Tibial nerve (tissue), 4 donors: Measurements from ENCODE around the gene DOCK9. TPM values are rescaled to one million over a fixed set of nuclear protein-coding genes. Genes with fewer than 3 reads are reported as not detected.

ENCODE experiments used
- DNase-seq, 2 donors: peaks; one replicate each; pipeline ENCODE4 v3.0.0-alpha.2; 2019; ENCODE audit warnings: low spot score in 2 of 2
- H3K27ac ChIP-seq, 4 donors: fragments of 200-600 bp; sonication (generic) in 3 of 4; one replicate each; pipeline ENCODE4 v1.5.1; 2017 to 2019; ENCODE audit warnings: mild to moderate bottlenecking in 1 of 4
- H3K27me3 ChIP-seq, 2 donors: fragments of 200-600 bp; sonication (generic) in 1 of 2; one replicate each; pipeline versions ENCODE4 v1.5.1 to v1.6.0; 2017 to 2019
- H3K36me3 ChIP-seq, 3 donors: fragments of 200-600 bp; sonication (generic); one replicate each; pipeline ENCODE4 v1.5.1; 2018 to 2019
- H3K4me1 ChIP-seq, 4 donors: fragments of 200-600 bp; sonication (generic) in 3 of 4; one replicate each; pipeline ENCODE4 v1.5.1; 2017 to 2019
- H3K4me3 ChIP-seq, 4 donors: fragments of 200-600 bp; sonication (generic) in 3 of 4; one replicate each; pipeline ENCODE4 v1.5.1; 2017 to 2019; ENCODE audit warnings: mild to moderate bottlenecking in 1 of 4, moderate library complexity in 1 of 4
- H3K9me3 ChIP-seq, 4 donors: fragments of 200-600 bp; sonication (generic) in 3 of 4; one replicate each; pipeline ENCODE4 v1.5.1; 2017 to 2019
- EP300 ChIP-seq, 2 donors: sonication (generic); formaldehyde crosslinking; IDR thresholded peaks; one replicate each; pipeline ENCODE4 v1.6.1; 2017; ENCODE audit warnings: antibody characterized with exemption in 2 of 2, mild to moderate bottlenecking in 1 of 2
- POLR2A ChIP-seq, 2 donors: fragments of 450-650 bp; IDR thresholded peaks; one replicate each; pipeline ENCODE4 v1.6.1; 2017; ENCODE audit warnings: antibody characterized with exemption in 2 of 2, mild to moderate bottlenecking in 2 of 2, moderate library complexity in 2 of 2
- WGBS, 2 donors: methylation state at CpG; one replicate each; pipeline ENCODE4 v1.1.5; 2018; 5-methylcytosine and 5-hydroxymethylcytosine counted together
- total RNA-seq, 4 donors: library from RNA; depleted of rRNA; stranded (reverse); fragments of >200 nt; gene quantifications; one replicate each; pipeline ENCODE4 v1.1.0, GENCODE V29; 2016
- TF ChIP-seq, protein P1 (sequence below), 5 experiments: fragments of 200-600 bp in 3 of 5; fragments of 450-650 bp in 2 of 5; sonication (generic) in 3 of 5; IDR thresholded peaks; one replicate each; pipeline ENCODE4 v1.5.1; 2016 to 2019; ENCODE audit warnings: antibody characterized with exemption in 5 of 5, mild to moderate bottlenecking in 3 of 5, moderate library complexity in 2 of 5

DOCK9 gene
- total RNA-seq, 4 donors from 2014 or later, result 147 to 258 (median 243) TPM

DNA sequence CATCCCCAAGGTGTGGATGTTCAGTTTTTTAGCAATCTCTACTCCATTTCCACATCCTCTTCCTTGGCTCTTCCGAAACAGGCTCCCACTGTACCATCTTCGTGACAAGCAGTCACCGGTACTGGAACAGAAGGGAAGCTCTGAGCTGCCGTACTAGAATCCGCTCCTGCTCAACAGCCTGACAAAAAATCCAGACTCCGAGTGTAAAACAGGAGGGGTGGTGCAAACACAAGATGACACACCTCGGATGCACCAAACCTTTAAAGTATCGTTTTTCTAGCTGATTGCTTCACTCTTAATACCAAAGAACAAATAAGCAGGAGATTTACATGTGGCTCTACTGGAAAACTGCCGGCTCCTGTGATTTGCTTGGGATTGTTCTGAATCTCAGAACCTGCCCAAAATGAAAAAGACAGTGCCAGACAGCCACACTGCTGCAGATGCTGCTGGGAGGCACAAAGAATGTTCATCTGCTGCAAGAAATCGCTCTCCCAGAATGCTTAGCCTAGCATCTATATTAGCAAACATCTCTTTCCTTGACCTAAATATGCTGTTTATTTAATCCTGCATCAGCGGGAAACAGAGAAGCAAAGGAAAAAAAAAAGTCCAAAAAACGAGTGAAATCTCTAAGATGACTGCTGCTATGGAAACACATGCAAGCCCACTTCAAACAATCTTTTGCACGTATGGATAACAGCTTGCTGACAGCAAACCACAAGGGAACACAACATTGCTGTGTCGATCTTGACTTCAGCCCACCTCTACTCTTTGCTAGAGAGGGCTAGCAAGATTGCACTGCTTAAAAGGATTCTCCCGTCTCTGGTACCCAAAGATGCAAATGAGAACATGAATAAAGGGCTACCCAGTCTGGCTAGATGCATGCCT, 38.0 kb upstream of the DOCK9 start:
- H3K36me3 ChIP-seq, result no peaks in the 10 kb centered on the region
- no peak for DNase-seq

DNA sequence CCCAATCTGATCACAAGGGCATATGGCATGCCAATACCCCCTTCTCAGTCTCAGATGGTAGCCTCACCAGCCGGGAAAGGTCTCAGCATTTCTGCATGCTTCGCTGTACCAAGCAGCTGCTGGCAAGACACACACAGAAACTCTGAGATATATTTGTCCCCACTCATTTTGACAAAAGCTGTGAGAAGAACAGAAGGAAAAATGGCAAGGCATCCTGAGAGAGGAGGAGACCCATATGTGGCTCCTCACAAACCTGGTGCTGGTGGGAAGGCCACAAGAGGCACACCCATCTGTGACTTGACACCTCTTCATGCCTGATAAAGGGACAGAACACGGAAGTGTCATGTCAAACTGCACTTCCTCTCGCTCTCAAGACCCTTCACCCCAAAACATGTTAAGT, 36.7 kb upstream of the DOCK9 start:
- Histone ChIP-seq H3K27ac (no peak overlapping the region), H3K36me3 (no peaks in the 10 kb centered on the region), H3K27me3 (no peaks in the 10 kb centered on the region), H3K4me3 (no peak overlapping the region), H3K4me1 (peaks cover 0 to 4% (median 1%) of the 10 kb centered on the region in 4 donors), H3K9me3 (no peaks in the 10 kb centered on the region)
- DNase-seq, result no peak
- WGBS, 2 donors, result 81 to 91% methylated on average over 4 of the region's 4 CpGs
- TF ChIP-seq POLR2A (IDR thresholded peaks at IDR 0.05) (no peak), EP300 (IDR thresholded peaks at IDR 0.05) (no peak)
- TF ChIP-seq, protein P1, sequence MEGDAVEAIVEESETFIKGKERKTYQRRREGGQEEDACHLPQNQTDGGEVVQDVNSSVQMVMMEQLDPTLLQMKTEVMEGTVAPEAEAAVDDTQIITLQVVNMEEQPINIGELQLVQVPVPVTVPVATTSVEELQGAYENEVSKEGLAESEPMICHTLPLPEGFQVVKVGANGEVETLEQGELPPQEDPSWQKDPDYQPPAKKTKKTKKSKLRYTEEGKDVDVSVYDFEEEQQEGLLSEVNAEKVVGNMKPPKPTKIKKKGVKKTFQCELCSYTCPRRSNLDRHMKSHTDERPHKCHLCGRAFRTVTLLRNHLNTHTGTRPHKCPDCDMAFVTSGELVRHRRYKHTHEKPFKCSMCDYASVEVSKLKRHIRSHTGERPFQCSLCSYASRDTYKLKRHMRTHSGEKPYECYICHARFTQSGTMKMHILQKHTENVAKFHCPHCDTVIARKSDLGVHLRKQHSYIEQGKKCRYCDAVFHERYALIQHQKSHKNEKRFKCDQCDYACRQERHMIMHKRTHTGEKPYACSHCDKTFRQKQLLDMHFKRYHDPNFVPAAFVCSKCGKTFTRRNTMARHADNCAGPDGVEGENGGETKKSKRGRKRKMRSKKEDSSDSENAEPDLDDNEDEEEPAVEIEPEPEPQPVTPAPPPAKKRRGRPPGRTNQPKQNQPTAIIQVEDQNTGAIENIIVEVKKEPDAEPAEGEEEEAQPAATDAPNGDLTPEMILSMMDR (IDR thresholded peaks at IDR 0.05), result no peak

More for the DNA sequence above, 38.0 kb upstream of the DOCK9 start:
- 61% methylated on average over 15 of the region's 15 CpGs for WGBS, 2 donors
- Histone ChIP-seq H3K27ac (no peak overlapping the region), H3K27me3 (no peaks in the 10 kb centered on the region), H3K4me1 (peaks cover 0 to 4% (median 0%) of the 10 kb centered on the region in 4 donors), H3K9me3 (no peaks in the 10 kb centered on the region), H3K4me3 (peak overlapping the region in 1 of 4 donors; percentile 10)
- TF ChIP-seq POLR2A (IDR thresholded peaks at IDR 0.05) (no peak), EP300 (IDR thresholded peaks at IDR 0.05) (no peak)
- TF ChIP-seq, protein P1 (IDR thresholded peaks at IDR 0.05), result no peak

DNA sequence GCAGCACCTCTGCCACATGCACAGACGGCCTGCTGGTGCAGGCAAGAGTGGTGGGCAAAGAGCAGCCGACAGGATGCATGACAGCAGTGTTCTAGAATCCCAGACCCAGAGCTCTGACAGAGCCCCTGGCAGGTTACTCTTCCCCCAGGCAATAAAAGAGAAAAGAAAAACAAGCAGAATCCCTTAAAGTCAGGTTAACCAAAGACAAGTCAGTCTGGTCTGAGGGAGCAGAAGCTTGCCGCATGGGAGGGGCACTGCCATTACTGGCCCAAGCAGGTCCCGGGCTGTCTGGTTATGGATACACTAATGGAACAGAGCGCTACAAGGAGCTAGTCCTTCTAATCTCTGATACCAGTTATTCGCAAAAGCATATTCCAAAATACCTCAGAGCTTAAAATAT, 36.1 kb upstream of the DOCK9 start:
- no peak overlapping the region for H3K4me3 ChIP-seq
- TF ChIP-seq, protein P1 (IDR thresholded peaks at IDR 0.05), result no peak
- no peak for TF ChIP-seq POLR2A (IDR thresholded peaks at IDR 0.05)
- TF ChIP-seq EP300 (IDR thresholded peaks at IDR 0.05), result no peak
- H3K27ac ChIP-seq, result no peak overlapping the region
- no peaks in the 10 kb centered on the region for H3K36me3 ChIP-seq
- no peaks in the 10 kb centered on the region for H3K27me3 ChIP-seq
- 91 to 93% methylated on average over 6 of the region's 6 CpGs for WGBS, 2 donors
- no peak for DNase-seq
- H3K4me1 ChIP-seq, result peaks cover 0 to 8% (median 2%) of the 10 kb centered on the region in 4 donors
- no peaks in the 10 kb centered on the region for H3K9me3 ChIP-seq

- WGBS, 2 donors, result 76 to 92% methylated on average over 1 of the region's 1 CpG
- Histone ChIP-seq H3K36me3 (no peaks in the 10 kb centered on the region), H3K27ac (no peak overlapping the region), H3K4me3 (no peak overlapping the region), H3K27me3 (no peaks in the 10 kb centered on the region), H3K9me3 (no peaks in the 10 kb centered on the region), H3K4me1 (peaks cover 0 to 20% (median 5%) of the 10 kb centered on the region in 4 donors)
- no peak for DNase-seq
- no peak for TF ChIP-seq POLR2A (IDR thresholded peaks at IDR 0.05)
- TF ChIP-seq, protein P1 (IDR thresholded peaks at IDR 0.05), result no peak
- no peak for TF ChIP-seq EP300 (IDR thresholded peaks at IDR 0.05)
Observed at GRCh38 chr13:99012539-99012938, 34.7 kb upstream of the DOCK9 start.

DNA sequence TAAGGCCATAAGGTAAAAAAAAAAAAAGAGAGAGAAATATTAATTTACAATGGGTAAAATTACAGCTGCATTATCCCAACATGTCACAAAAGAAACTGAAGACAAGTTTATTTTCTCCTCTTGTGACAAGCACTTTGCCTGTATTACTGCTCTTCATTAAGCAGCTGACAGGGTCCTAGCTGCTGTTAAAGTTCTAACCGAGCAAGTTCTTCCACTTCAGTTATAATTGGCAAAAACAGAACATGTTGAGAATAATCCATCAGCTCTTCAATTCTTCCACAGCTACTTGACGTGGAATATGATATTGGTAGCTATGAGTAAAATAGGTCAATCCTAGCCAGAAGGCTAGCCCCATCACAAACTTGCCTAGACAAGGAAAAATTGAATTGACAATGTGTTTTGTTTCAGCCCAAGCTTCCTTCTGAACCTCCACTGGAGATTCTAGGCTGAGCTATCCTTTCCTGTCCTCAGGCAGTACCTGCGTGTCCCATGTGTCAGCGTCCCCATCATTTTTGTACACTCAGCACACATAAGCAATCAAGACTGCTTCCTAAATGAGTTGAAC, 32.2 kb upstream of the DOCK9 start:
- H3K27ac ChIP-seq, result no peak overlapping the region
- DNase-seq, result no peak
- TF ChIP-seq POLR2A (IDR thresholded peaks at IDR 0.05) (no peak), EP300 (IDR thresholded peaks at IDR 0.05) (no peak)
- TF ChIP-seq, protein P1 (IDR thresholded peaks at IDR 0.05), result no peak
- H3K27me3 ChIP-seq, result no peaks in the 10 kb centered on the region
- H3K4me1 ChIP-seq, result peaks cover 0 to 32% (median 3%) of the 10 kb centered on the region in 4 donors
- 85 to 91% methylated on average over 4 of the region's 4 CpGs for WGBS, 2 donors
- no peaks in the 10 kb centered on the region for H3K36me3 ChIP-seq
- no peaks in the 10 kb centered on the region for H3K9me3 ChIP-seq
- H3K4me3 ChIP-seq, result no peak overlapping the region
